Measurements from ENCODE around the gene CCDC170. TPM values are rescaled to one million over a fixed set of nuclear protein-coding genes. Genes with fewer than 3 reads are reported as not detected.

The CCDC170 gene
- total and polyA plus RNA-seq, 12 donors: 0.13 to 1.6 (median 0.35) TPM

DNA sequence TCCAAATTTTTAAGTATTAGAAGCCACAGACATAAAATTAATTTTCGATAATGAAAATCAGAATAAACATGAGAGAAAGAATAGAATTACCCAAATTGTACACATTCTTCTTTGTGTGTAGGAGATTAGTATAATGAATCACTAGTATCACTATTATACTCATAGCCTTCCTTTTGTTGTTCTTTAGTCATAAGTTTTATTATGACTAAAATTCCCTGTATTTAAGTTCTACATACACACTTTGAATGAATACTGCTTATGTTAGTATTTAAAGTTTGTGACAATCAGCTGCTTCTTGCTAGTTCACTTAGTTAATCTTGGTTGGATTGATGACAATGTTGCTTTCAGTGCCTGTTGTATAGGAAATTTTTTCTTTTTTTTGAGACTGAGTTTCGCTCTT is 72.7 kb downstream of the CCDC170 start:
- H3K4me3 ChIP-seq: no peak overlapping the region
- H3K9me3 ChIP-seq: peaks cover 0 to 25% (median 9%) of the 10 kb centered on the region in 11 donors
- intact Hi-C loops (cut with DNase I): no loop called here
- no peaks in the 10 kb centered on the region for H3K36me3 ChIP-seq
- H3K27ac ChIP-seq: no peak overlapping the region
- peaks cover 0 to 5% (median 0%) of the 10 kb centered on the region in 7 donors for H3K27me3 ChIP-seq
- DNase-seq: no peak
- TF ChIP-seq, protein P1, sequence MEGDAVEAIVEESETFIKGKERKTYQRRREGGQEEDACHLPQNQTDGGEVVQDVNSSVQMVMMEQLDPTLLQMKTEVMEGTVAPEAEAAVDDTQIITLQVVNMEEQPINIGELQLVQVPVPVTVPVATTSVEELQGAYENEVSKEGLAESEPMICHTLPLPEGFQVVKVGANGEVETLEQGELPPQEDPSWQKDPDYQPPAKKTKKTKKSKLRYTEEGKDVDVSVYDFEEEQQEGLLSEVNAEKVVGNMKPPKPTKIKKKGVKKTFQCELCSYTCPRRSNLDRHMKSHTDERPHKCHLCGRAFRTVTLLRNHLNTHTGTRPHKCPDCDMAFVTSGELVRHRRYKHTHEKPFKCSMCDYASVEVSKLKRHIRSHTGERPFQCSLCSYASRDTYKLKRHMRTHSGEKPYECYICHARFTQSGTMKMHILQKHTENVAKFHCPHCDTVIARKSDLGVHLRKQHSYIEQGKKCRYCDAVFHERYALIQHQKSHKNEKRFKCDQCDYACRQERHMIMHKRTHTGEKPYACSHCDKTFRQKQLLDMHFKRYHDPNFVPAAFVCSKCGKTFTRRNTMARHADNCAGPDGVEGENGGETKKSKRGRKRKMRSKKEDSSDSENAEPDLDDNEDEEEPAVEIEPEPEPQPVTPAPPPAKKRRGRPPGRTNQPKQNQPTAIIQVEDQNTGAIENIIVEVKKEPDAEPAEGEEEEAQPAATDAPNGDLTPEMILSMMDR (IDR thresholded peaks at IDR 0.05): no peak
- WGBS, 2 donors: 41 to 45% methylated on average over 2 of the region's 2 CpGs
- no peaks in the 10 kb centered on the region for H3K4me1 ChIP-seq
- no peak for ATAC-seq

DNA sequence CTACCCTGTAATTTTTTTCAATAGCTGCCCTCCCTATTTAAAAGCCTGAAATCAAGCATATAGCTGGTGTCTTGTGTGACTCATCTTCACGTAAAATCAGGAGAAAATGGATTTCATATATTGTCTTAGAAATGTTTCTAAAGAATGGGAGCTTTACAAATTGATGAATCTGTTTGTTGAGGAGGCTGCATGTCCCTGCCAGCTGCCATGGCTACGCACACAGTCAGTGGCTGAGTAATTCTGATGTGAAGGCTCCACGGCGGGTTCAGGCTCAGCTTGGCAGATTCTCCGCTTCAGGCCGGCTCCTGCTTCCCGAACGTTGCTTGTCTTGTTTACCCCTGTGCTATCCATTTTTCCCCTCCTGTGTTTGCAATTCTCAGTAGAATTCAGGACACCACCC is 82.8 kb downstream of the CCDC170 start:
- H3K27me3 ChIP-seq: peaks cover 0 to 9% (median 0%) of the 10 kb centered on the region in 7 donors
- no peaks in the 10 kb centered on the region for H3K4me1 ChIP-seq
- peaks cover 0 to 2% (median 0%) of the 10 kb centered on the region in 11 donors for H3K9me3 ChIP-seq
- no peaks in the 10 kb centered on the region for H3K36me3 ChIP-seq
- TF ChIP-seq, protein P1 (IDR thresholded peaks at IDR 0.05): no peak
- ATAC-seq (no peak), DNase-seq (no peak)
- WGBS, 2 donors: 84 to 88% methylated on average over 8 of the region's 8 CpGs
- H3K27ac ChIP-seq: no peak overlapping the region
- H3K4me3 ChIP-seq: no peak overlapping the region
- intact Hi-C loops (cut with DNase I): no loop called here

DNA sequence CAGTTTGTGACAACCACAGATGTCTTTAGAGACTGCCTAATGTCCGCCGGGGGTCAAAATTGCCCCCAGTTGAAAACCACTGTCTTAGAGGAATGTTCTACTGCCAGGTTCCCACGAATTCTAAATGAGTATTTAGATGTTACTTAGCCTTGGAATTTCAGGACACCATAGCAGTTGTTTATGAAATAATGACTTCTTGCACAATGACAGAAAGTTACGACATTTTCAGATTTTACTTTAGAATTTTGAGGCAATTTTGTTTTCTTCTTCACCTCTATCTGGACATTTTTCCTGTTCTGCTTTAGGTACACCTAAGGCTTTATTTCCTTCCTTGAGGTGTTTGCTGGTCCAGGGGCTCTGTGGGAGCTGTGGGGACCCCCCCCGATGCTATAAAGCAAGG is 83.4 kb downstream of the CCDC170 start:
- ATAC-seq (no peak), DNase-seq (no peak)
- WGBS, 2 donors: 82 to 85% methylated on average over 5 of the region's 5 CpGs

DNA sequence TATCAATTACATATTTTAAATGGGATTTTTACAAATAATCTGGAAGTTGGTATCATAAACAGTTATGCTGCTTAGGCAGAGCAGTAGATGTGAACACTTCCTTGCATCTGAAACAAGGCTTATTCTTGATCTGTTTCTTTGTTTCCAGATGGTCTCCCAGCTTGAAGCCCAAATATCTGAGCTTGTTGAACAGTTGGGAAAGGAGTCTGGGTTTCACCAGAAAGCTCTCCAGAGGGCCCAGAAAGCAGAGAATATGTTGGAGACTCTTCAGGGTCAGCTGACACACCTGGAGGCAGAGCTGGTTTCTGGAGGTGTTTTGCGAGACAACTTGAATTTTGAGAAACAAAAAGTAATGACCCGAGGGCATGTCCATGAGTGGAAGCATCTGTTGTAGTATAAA is 91.9 kb downstream of the CCDC170 start:
- Histone ChIP-seq H3K27me3 (no peaks in the 10 kb centered on the region), H3K4me1 (no peaks in the 10 kb centered on the region), H3K36me3 (no peaks in the 10 kb centered on the region), H3K9me3 (peaks cover 0 to 11% (median 4%) of the 10 kb centered on the region in 11 donors), H3K27ac (no peak overlapping the region), H3K4me3 (no peak overlapping the region)
- WGBS, 2 donors: 88 to 91% methylated on average over 2 of the region's 2 CpGs
- DNase-seq (no peak), ATAC-seq (no peak)
- intact Hi-C loops (cut with DNase I): no loop called here
- TF ChIP-seq, protein P1 (IDR thresholded peaks at IDR 0.05): no peak

More for the DNA sequence above, 83.4 kb downstream of the CCDC170 start:
- TF ChIP-seq, protein P1 (IDR thresholded peaks at IDR 0.05): no peak
- no peak overlapping the region for H3K27ac ChIP-seq
- peaks cover 0 to 8% (median 4%) of the 10 kb centered on the region in 11 donors for H3K9me3 ChIP-seq
- H3K4me1 ChIP-seq: no peaks in the 10 kb centered on the region
- H3K4me3 ChIP-seq: no peak overlapping the region
- intact Hi-C loops (cut with DNase I): no loop called here
- no peaks in the 10 kb centered on the region for H3K36me3 ChIP-seq
- H3K27me3 ChIP-seq: peaks cover 0 to 9% (median 0%) of the 10 kb centered on the region in 7 donors
